HK-2 (cell line): ENCODE results near the gene MTCL1.

Experiments used
- DNase-seq: peaks from one replicate; pipeline ENCODE4 v3.0.0-alpha.2; 2018; ENCODE audit not compliant: unreplicated experiment

The MTCL1 gene

DNA sequence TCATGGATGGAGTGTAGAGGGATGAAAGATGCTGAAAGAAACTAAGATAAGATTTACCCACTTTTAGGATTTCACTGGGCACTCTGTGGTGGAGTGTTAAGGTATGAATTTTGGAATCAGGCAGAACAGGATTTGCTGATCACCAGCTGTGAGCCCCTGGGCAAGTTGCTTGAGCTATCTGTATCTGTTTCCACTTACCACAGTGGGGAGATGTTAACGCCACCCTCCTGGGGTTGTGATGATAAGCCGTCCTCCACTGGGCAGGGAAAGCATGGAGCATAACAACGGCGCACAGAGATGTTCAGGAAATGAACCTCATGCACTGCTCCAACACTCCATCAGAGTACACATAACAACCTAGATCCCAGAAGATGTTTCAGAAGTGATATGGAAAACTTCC, 160.6 kb downstream of the MTCL1 start:
- no peak for DNase-seq

DNA sequence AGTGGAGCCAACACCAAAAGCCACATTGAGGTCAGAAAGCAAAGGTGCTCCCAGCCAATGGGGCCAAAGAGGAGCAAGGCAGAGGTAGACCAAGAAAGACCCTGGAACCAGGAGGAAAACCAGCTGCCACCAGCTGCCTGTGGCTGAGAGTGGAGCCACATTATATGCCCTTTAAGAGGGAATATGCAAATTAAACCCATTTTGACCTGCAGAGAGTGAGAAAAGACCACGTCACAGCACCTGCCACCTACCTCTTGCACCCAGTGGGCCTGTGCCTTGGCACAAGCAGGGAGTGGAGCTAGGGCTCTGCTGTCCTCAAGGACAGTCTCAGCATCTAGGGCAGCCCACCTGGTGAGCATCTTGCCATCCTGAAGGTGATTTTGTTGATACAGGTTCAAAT, 161.3 kb downstream of the MTCL1 start:
- DNase-seq = no peak

DNA sequence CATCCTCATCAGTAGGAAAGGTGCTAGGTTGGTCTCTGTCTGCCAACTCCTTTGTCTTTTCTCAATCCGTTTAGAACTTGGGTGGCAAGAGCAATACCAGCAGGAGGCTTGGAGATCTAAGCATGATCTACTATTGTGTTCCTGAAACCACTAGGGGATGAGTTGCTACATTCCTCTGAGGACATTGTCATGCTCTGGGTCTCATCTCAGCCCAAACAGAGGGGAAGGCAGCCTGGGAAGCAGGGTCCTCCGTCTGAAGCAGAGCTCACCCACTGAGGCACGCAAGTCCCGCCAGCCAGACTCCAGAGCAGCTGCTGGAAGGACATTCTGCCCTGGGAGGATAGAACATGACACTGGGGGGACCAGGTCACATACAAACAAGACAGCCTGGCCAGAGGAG, 162.9 kb downstream of the MTCL1 start:
- DNase-seq = no peak

DNA sequence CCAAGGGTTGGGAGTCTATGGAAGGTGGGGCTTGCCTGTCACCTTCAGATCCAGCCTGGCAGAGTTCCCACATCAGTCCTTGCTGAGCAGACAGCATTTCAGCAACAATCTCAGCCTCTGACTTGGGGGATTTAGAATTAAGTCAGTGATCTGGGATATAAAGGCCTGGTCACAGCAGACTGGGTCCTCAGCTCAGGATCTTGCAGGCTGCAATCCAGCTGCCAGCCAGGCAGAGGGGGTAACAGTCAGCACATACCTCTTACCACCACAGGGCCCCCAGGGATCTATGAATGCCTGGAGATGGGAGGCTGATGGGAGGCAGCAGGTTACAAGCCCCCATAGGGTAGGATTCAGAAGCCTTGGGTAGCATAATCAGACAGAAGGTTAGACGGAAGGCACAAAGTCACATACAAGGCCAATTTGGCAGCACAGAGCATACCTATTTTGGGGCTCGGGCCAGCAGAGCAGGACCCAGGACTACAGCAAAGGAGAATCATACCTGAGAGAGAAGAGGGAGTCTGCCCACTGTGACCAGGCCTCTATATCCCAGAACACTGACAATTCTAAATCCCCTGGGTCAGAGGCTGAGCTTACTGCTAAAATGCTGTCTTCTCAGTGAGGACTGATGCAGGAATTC, 163.5 kb downstream of the MTCL1 start:
- DNase-seq = no peak

GRCh38 chr18:8869696-8870095, 164.3 kb downstream of the MTCL1 start:
- DNase-seq = no peak

DNA sequence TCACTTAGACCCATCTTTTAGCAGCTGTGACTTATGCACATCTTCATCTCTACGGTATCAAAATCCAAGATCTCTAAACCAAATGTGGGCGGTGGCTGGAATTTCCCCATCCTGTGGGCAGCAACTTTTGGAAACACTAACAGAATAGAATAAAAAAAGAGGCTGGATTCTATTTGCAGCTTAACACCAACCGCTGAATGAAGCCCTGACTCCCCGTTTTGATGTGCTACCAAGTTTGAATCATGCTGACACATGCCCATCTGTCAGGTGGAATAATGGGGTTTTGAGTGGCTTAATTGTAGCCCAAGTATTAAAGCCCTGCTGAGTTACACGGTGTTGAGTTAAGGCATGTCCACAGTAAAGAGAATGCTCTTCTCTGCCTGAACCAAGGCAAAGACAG, 165.2 kb downstream of the MTCL1 start:
- DNase-seq = no peak

DNA sequence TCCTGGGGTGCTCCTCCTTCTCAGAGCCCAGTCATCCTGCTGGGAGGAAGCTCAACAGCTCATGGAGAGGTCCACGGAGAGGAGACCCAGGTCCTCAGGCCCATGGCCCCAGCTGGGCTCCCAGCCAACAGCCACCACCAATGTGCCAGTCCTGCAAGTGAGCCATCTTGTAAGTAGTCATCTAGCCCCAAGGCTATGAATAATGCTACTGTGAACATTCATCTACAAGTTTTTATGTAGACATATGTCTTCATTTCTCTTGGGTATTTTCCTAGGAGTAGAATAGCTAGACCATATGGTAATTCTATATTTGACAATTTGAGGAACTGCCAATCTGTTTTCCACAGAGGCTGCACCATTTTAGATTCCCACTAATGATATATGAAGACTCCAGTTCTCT, 166.1 kb downstream of the MTCL1 start:
- DNase-seq = no peak

GRCh38 chr18:8874872-8875271, 169.5 kb downstream of the MTCL1 start:
- DNase-seq = no peak

- DNase-seq = no peak
Observed at GRCh38 chr18:8876887-8877286, 171.5 kb downstream of the MTCL1 start.

DNA sequence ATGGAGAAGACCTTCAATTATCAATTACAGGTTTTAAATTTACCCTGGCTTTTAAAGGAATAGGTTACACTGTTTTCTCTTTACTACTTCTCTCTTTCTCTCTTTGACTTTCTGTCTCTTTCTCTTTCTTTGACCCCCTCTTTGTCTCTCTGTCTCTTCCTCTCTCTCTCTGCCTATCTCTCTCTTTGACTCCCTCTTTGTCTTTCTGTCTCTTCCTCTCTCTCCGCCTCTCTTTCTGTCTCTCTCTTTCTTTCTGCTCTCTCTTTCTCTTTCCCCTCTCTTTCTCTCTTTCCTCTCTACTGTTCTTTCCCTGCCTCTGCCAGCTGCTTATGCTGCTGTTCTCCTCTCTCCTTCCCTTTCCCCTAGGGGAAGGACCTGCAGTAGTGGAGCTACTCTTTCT, 175.7 kb downstream of the MTCL1 start:
- DNase-seq = no peak
